ENCODE results near the gene SNHG17.
"Not testable (repeated sequence)": the region's sequence is repeated elsewhere in the genome, so short reads cannot be mapped to it uniquely, and the experiment has no call there.

The SNHG17 gene

GRCh38 chr20:38418509-38419204 lies 16.5 kb downstream of the SNHG17 start:
- no peak for DNase-seq

GRCh38 chr20:38414769-38415450 lies 20.2 kb downstream of the SNHG17 start:
- DNase-seq = no peak

GRCh38 chr20:38412877-38413577 lies 22.1 kb downstream of the SNHG17 start:
- DNase-seq = no peak

- DNase-seq = not testable (repeated sequence)
Observed at GRCh38 chr20:38407822-38408221, 27.3 kb downstream of the SNHG17 start.

GRCh38 chr20:38407321-38407720 lies 27.8 kb downstream of the SNHG17 start:
- no peak for DNase-seq

GRCh38 chr20:38406476-38406875 lies 28.7 kb downstream of the SNHG17 start:
- no peak for DNase-seq

- no peak for DNase-seq
Observed at GRCh38 chr20:38405132-38405531, 30.0 kb downstream of the SNHG17 start.

- DNase-seq = no peak
Observed at GRCh38 chr20:38404016-38404415, 31.1 kb downstream of the SNHG17 start.

GRCh38 chr20:38402816-38403215 lies 32.3 kb downstream of the SNHG17 start:
- DNase-seq = no peak

GRCh38 chr20:38402089-38402488 lies 33.0 kb downstream of the SNHG17 start:
- DNase-seq = no peak

GRCh38 chr20:38395751-38396395 lies 39.3 kb downstream of the SNHG17 start:
- not testable (repeated sequence) for DNase-seq

GRCh38 chr20:38395165-38395564 lies 40.0 kb downstream of the SNHG17 start:
- DNase-seq = no peak

- DNase-seq = peak; percentile 34
Observed at GRCh38 chr20:38393259-38393658, 41.9 kb downstream of the SNHG17 start.

GRCh38 chr20:38392356-38392755 lies 42.8 kb downstream of the SNHG17 start:
- no peak for DNase-seq

- no peak for DNase-seq
Observed at GRCh38 chr20:38387953-38388352, 47.2 kb downstream of the SNHG17 start.

GRCh38 chr20:38386851-38387250 lies 48.3 kb downstream of the SNHG17 start:
- no peak for DNase-seq

- no peak for DNase-seq
Observed at GRCh38 chr20:38386004-38386403, 49.1 kb downstream of the SNHG17 start.

- no peak for DNase-seq
Observed at GRCh38 chr20:38383147-38383546, 52.0 kb downstream of the SNHG17 start.

GRCh38 chr20:38377838-38378237 lies 57.3 kb downstream of the SNHG17 start:
- not testable (repeated sequence) for DNase-seq

- no peak for DNase-seq
Observed at GRCh38 chr20:38377039-38377685, 58.0 kb downstream of the SNHG17 start.

GRCh38 chr20:38373898-38374297 lies 61.2 kb downstream of the SNHG17 start:
- DNase-seq = no peak

GRCh38 chr20:38373231-38373867 lies 61.8 kb downstream of the SNHG17 start:
- no peak for DNase-seq

All from DMS79 treated with DMSO at 0.1 percent for 48 hours (cell line).